HG02759 (cell line): ENCODE results near the gene DENR.
A peak's percentile ranks its signal among the peaks of the same experiment; 100 is the strongest.

Source experiments
- ATAC-seq: cut with Tn5 transposase; IDR thresholded peaks from one replicate; pipeline ENCODE4 v1.9.1; 2021; ENCODE audit warnings: mild to moderate bottlenecking, moderate library complexity; ENCODE audit not compliant: unreplicated experiment

Gene DENR

GRCh38 chr12:122813310-122813713, 60.7 kb downstream of the DENR start:
- ATAC-seq = peak; percentile 50

- no peak for ATAC-seq
Measured at GRCh38 chr12:122819209-122819785, 66.7 kb downstream of the DENR start.

GRCh38 chr12:122820138-122820537, 67.5 kb downstream of the DENR start:
- no peak for ATAC-seq
